GM23248 (cell line): Measurements from ENCODE around the gene GRB10. TPM values are rescaled to one million over a fixed set of nuclear protein-coding genes. Genes with fewer than 3 reads are reported as not detected.

Experiments
- DNase-seq: peaks from one replicate; pipeline ENCODE4 v3.0.0-alpha.2; 2015
- H2AFZ ChIP-seq: fragments of 200-600 bp; sonication (generic); 2 replicates; pipeline ENCODE4 v1.6.1; 2016; ENCODE audit warnings: antibody characterized with exemption
- H3F3A ChIP-seq: fragments of 200-600 bp; sonication (generic); 2 replicates; pipeline ENCODE4 v1.6.1; 2016; ENCODE audit warnings: mild to moderate bottlenecking, antibody characterized with exemption, mixed run types; ENCODE audit not compliant: insufficient read depth
- H3K27ac ChIP-seq: fragments of 200-600 bp; sonication (generic); 2 replicates; pipeline ENCODE4 v1.5.1; 2016; ENCODE audit warnings: mild to moderate bottlenecking
- H3K27me3 ChIP-seq: fragments of 200-600 bp; sonication (generic); replicated peaks from 2 replicates; pipeline ENCODE4 v1.6.1; 2016; ENCODE audit warnings: mild to moderate bottlenecking; ENCODE audit not compliant: insufficient read depth
- H3K36me3 ChIP-seq: fragments of 200-600 bp; sonication (generic); 2 replicates; pipeline ENCODE4 v1.6.1; 2016; ENCODE audit warnings: low read depth, mild to moderate bottlenecking
- H3K4me1 ChIP-seq: fragments of 200-600 bp; sonication (generic); 2 replicates; pipeline ENCODE4 v1.6.1; 2016; ENCODE audit warnings: mild to moderate bottlenecking; ENCODE audit not compliant: insufficient read depth
- H3K4me2 ChIP-seq: fragments of 200-600 bp; sonication (generic); one replicate; pipeline ENCODE4 v1.6.1; 2016; ENCODE audit warnings: mild to moderate bottlenecking; ENCODE audit not compliant: unreplicated experiment
- H3K4me3 ChIP-seq: fragments of 200-600 bp; sonication (generic); 2 replicates; pipeline ENCODE4 v1.5.1; 2016; ENCODE audit warnings: mild to moderate bottlenecking
- H3K79me2 ChIP-seq: fragments of 200-600 bp; sonication (generic); 2 replicates; pipeline ENCODE4 v1.6.1; 2016; ENCODE audit warnings: mild to moderate bottlenecking; ENCODE audit not compliant: insufficient read depth
- H3K9ac ChIP-seq: fragments of 200-600 bp; sonication (generic); 2 replicates; pipeline ENCODE4 v1.6.1; 2016; ENCODE audit warnings: mild to moderate bottlenecking
- H3K9me2 ChIP-seq: fragments of 200-600 bp; sonication (generic); 2 replicates; pipeline ENCODE4 v1.6.1; 2016; ENCODE audit warnings: mixed run types, mild to moderate bottlenecking, moderate library complexity; ENCODE audit not compliant: insufficient read depth
- H3K9me3 ChIP-seq: fragments of 200-600 bp; sonication (generic); one replicate; pipeline ENCODE4 v1.6.1; 2017; ENCODE audit warnings: low read depth
- H4K20me1 ChIP-seq: fragments of 200-600 bp; sonication (generic); 2 replicates; pipeline ENCODE4 v1.6.0; 2016; ENCODE audit not compliant: insufficient read depth
- EZH2 ChIP-seq: fragments of 200-600 bp; sonication (generic); IDR thresholded peaks from 2 replicates; pipeline ENCODE4 v1.6.1; 2018; ENCODE audit warnings: antibody characterized with exemption, mild to moderate bottlenecking; ENCODE audit not compliant: insufficient read depth, poor library complexity, severe bottlenecking
- EZH2phosphoT487 ChIP-seq: fragments of 200-600 bp; sonication (generic); IDR thresholded peaks from 2 replicates; pipeline ENCODE4 v1.6.1; 2018; ENCODE audit warnings: antibody characterized with exemption, moderate library complexity, mild to moderate bottlenecking, low read depth; ENCODE audit not compliant: insufficient read depth
- WGBS, 2 experiments: methylation state at CpG; one replicate each; pipeline ENCODE4 v1.1.6; 2015 to 2017; ENCODE audit warnings: low lambda C conversion rate in 2 of 2, low coverage in 1 of 2; ENCODE audit errors: missing lambda C conversion rate in 2 of 2; 5-methylcytosine and 5-hydroxymethylcytosine counted together
- in situ Hi-C: fragments of 300-500 bp; cut with MboI; formaldehyde crosslinking; loops from 2 replicates; pipeline ENCODE4 v1.15.0; 2020
- polyA plus RNA-seq: library from polyadenylated mRNA; unstranded; fragments of >200 nt; fragmentation: Nextera tagmentation; extraction: Ambion mirVana; gene quantifications from 2 replicates; pipeline ENCODE4 v1.2.1, GENCODE V29; 2016
- total RNA-seq: library from RNA; depleted of rRNA; stranded (reverse); fragments of >200 nt; shearing (Covaris generic); gene quantifications from 2 replicates; pipeline ENCODE4 v1.2.3, GENCODE V29; 2014

GRB10 gene
- total and polyA plus RNA-seq, 2 experiments from 2014 or later, result 12.9 to 25.9 TPM

DNA sequence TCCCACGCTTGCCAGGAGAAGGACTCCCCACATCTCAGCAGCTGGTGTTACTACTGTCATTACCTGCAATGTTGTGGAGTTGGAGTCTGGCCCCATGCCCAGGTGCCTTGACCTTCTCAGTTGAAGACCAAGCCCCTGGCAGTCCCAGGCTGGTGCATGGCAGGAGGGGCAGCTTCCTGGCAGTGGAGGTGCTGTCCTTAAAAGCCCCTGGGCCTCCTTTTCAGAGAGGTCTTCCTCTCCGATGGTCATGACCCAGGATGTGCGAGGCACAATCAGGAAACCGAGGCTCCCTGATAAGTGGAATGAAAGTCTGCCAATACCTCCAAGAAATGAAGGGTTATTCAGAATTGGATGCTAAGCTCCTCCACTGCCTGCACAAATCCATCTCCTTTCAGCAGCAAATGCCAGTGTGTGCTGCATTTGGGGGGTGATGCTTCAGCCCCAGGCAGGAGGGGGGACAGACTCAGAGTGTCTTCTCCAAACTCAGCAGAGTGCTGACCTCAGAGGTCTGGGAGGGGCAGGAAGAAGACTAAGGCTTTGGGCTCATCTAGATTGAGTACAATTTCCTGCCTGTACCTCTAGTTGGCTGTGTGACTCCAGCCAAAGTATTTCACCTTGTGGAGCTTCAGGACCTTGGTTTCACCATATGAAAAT is 120.5 kb downstream of the GRB10 start:
- no peak overlapping the region for H3K4me2 ChIP-seq
- no peaks in the 10 kb centered on the region for H3K9me3 ChIP-seq
- DNase-seq, result peak; percentile 31
- H4K20me1 ChIP-seq, result peaks cover 31% of the 10 kb centered on the region; the same call in 1 of the 2 replicates
- WGBS, 2 experiments, result 83 to 88% methylated on average over 4 of the region's 4 CpGs
- no peak overlapping the region for H2AFZ ChIP-seq
- no peaks in the 10 kb centered on the region for H3K27me3 ChIP-seq
- H3K4me3 ChIP-seq, result no peak overlapping the region
- no peak overlapping the region for H3K9ac ChIP-seq
- in situ Hi-C loops, result loop anchor here (10.0 kb wide), 1 partner anchor 187 kb away; no protein-coding TSS in a partner anchor
- no peak overlapping the region for H3K27ac ChIP-seq
- H3K36me3 ChIP-seq, result no peaks in the 10 kb centered on the region
- H3K4me1 ChIP-seq, result peaks cover 24% of the 10 kb centered on the region
- H3F3A ChIP-seq, result peaks cover 24% of the 10 kb centered on the region
- H3K79me2 ChIP-seq, result no peaks in the 10 kb centered on the region; the same call in 1 of the 2 replicates
- no peaks in the 10 kb centered on the region for H3K9me2 ChIP-seq
- TF ChIP-seq EZH2phosphoT487 (no peak), EZH2 (no peak)

DNA sequence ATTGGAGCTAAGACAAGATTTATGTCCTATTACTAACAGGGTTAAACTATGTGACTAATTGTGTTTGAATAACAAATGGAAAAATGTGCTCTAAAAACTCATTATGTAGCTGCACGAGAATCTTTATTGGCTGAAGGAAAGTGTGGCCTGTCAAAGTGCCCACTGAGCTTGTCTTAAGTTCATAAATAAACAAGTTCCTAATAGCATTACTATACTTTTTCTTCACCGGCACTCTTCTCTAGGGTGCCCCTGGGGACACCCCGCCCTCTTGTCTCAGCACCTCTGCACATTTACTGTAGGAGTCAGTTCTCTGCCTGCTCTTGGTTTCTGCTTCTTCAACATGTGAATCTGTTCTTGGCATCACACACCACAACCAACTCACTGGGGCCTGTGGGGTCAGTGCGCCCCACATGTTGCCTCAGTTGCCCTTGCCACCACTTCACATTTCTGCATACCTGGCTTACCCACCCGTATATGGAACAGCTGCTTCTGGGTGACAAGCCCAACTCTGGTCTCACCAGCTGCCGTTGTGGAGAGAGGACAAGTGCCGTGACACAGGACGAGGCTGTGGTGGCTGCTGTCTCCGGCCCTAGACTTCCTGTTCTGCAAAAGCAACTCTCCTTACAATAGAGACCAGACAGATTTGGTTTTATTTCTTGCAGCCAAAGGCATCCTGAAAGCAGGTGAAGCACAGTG is 121.2 kb downstream of the GRB10 start:
- no peak overlapping the region for H3K9ac ChIP-seq
- no peak for DNase-seq
- H3F3A ChIP-seq, result peaks cover 29% of the 10 kb centered on the region
- no peak overlapping the region for H3K27ac ChIP-seq
- H3K36me3 ChIP-seq, result no peaks in the 10 kb centered on the region
- 70 to 74% methylated on average over 9 of the region's 9 CpGs for whole genome bisulfite sequencing, 2 experiments
- no peak overlapping the region for H3K4me3 ChIP-seq
- in situ Hi-C loops, result loop anchor here (10.0 kb wide), 1 partner anchor 187 kb away; no protein-coding TSS in a partner anchor
- no peaks in the 10 kb centered on the region for H3K27me3 ChIP-seq
- H3K79me2 ChIP-seq, result no peaks in the 10 kb centered on the region; the same call in 1 of the 2 replicates
- H3K9me3 ChIP-seq, result no peaks in the 10 kb centered on the region
- TF ChIP-seq EZH2phosphoT487 (no peak), EZH2 (no peak)
- H2AFZ ChIP-seq, result no peak overlapping the region
- peaks cover 31% of the 10 kb centered on the region; the same call in 1 of the 2 replicates for H4K20me1 ChIP-seq
- no peak overlapping the region for H3K4me2 ChIP-seq
- peaks cover 28% of the 10 kb centered on the region for H3K4me1 ChIP-seq
- no peaks in the 10 kb centered on the region for H3K9me2 ChIP-seq

DNA sequence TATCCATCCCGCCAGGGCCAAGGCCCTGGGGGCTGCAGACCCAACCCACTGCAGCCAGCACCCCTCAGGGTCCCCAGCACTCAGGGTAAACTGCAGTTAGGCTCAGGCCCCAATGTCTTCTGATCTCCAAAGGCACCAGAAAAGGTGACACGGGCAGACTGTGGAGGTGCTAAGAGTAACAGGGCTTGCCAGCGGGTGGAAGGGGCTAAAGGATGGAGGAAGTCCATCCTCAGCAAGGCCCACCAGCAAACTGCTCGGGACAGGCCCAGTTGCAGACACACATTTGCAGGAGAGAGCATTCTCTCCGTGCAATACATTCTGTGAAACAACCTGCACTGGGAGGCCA is 121.9 kb downstream of the GRB10 start:
- in situ Hi-C loops, result loop anchor here (10.0 kb wide), 1 partner anchor 186 kb away; no protein-coding TSS in a partner anchor
- Histone ChIP-seq H3K9ac (no peak overlapping the region), H3K9me2 (no peaks in the 10 kb centered on the region), H3K9me3 (no peaks in the 10 kb centered on the region), H3F3A (peaks cover 29% of the 10 kb centered on the region), H3K79me2 (no peaks in the 10 kb centered on the region), H4K20me1 (peaks cover 27% of the 10 kb centered on the region; the same call in 1 of the 2 replicates), H3K4me2 (no peak overlapping the region), H3K27ac (no peak overlapping the region), H3K36me3 (no peaks in the 10 kb centered on the region), H3K4me1 (peaks cover 28% of the 10 kb centered on the region), H3K27me3 (no peaks in the 10 kb centered on the region), H2AFZ (no peak overlapping the region), H3K4me3 (no peak overlapping the region)
- TF ChIP-seq EZH2, result no peak
- TF ChIP-seq EZH2phosphoT487, result no peak
- 80 to 85% methylated on average over 5 of the region's 5 CpGs for WGBS, 2 experiments
- DNase-seq, result no peak

DNA sequence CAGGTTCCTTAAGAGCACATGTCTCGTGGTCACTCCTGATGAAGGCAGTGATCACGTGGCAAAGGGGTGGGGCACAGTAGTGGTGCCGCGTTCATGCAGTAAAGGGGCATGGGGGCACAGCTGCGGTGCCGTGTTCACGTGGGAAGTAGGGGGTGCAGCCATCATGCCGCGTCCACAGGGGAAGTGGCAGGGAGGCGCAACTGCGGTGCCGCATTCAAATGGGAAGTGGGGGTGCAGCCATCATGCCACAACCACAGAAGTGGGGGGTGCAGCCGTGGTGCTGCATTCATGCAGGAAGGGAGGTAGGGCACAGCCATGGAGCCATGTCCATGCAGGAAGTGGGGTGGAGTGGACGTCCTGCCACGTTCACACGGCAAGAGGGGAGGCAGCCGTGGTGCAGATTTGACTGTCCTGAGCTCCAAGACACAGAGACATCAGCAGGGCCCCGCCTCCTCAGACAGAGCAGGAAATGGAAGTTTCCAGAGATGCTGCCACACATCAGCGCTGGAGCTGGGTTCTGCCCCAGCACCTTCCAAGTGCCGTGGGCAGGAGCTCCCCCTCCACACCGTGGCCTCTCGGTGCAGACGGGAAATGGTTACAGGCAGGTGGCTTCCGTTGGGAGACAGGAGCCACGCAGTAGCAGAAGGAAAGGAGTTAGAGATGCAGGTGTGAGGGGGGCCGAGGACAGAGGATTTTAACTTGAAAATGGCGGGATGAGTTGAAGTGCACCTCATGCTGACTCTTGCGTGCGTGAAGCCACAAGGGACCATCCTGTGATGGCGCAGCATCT is 122.5 kb downstream of the GRB10 start:
- no peak overlapping the region for H3K27ac ChIP-seq
- no peak overlapping the region for H2AFZ ChIP-seq
- DNase-seq, result no peak
- no peaks in the 10 kb centered on the region for H3K9me3 ChIP-seq
- H3K9me2 ChIP-seq, result no peaks in the 10 kb centered on the region
- peaks cover 25% of the 10 kb centered on the region for H3K4me1 ChIP-seq
- no peaks in the 10 kb centered on the region for H3K27me3 ChIP-seq
- in situ Hi-C loops, result loop anchor here (10.0 kb wide), 1 partner anchor 185 kb away; no protein-coding TSS in a partner anchor
- no peaks in the 10 kb centered on the region for H3K79me2 ChIP-seq
- H3K36me3 ChIP-seq, result no peaks in the 10 kb centered on the region
- H3F3A ChIP-seq, result peaks cover 28% of the 10 kb centered on the region
- TF ChIP-seq EZH2phosphoT487 (no peak), EZH2 (no peak)
- H3K9ac ChIP-seq, result no peak overlapping the region
- no peak overlapping the region for H3K4me2 ChIP-seq
- WGBS, 2 experiments, result 93 to 95% methylated on average over 30 of the region's 30 CpGs
- H3K4me3 ChIP-seq, result no peak overlapping the region
- H4K20me1 ChIP-seq, result peaks cover 21% of the 10 kb centered on the region; the same call in 1 of the 2 replicates
